LNCAP (cell line): Measurements from ENCODE around the gene NEUROG1.
A peak's percentile ranks its signal among the peaks of the same experiment; 100 is the strongest.

Experiments used
- CTCF ChIP-seq: fragments of 450-650 bp; IDR thresholded peaks from 2 replicates; pipeline ENCODE4 v1.5.1; 2017; ENCODE audit warnings: mild to moderate bottlenecking

Gene NEUROG1

GRCh38 chr5:135576075-135576599 is 40.4 kb upstream of the NEUROG1 start:
- TF ChIP-seq CTCF: no peak

GRCh38 chr5:135574493-135574892 is 38.7 kb upstream of the NEUROG1 start:
- TF ChIP-seq CTCF: no peak

- TF ChIP-seq CTCF: no peak
These were observed 36.1 kb upstream of the NEUROG1 start for GRCh38 chr5:135571902-135572301.

GRCh38 chr5:135571066-135571609 is 35.4 kb upstream of the NEUROG1 start:
- no peak for TF ChIP-seq CTCF

GRCh38 chr5:135570453-135570764 is 34.6 kb upstream of the NEUROG1 start:
- peak; percentile 28; the same call in 1 of the 2 replicates for TF ChIP-seq CTCF

GRCh38 chr5:135569755-135570452 is 34.1 kb upstream of the NEUROG1 start:
- TF ChIP-seq CTCF: peak; percentile 72

GRCh38 chr5:135568923-135569360 is 33.2 kb upstream of the NEUROG1 start:
- no peak for TF ChIP-seq CTCF
